Common myeloid progenitor, CD34-positive (primary cell): ENCODE measurements around the gene CORT.
A peak's percentile ranks its signal among the peaks of the same experiment; 100 is the strongest.
"Not testable (repeated sequence)": the region's sequence is repeated elsewhere in the genome, so short reads cannot be mapped to it uniquely, and the experiment has no call there.

ENCODE experiments used
- CTCF ChIA-PET: fragments of 350-600 bp; sonication (Branson Sonifier 250); formaldehyde crosslinking; loops from one replicate; lab custom pipeline; 2021; ENCODE audit warnings: antibody characterized with exemption; lab: Charles Lee
- POLR2A ChIA-PET: fragments of 350-600 bp; sonication (Branson Sonifier 250); formaldehyde crosslinking; loops from one replicate; lab custom pipeline; 2021; ENCODE audit warnings: antibody characterized with exemption; lab: Charles Lee
- DNase-seq, 3 donors: peaks; one replicate each; pipeline versions ENCODE4 v3.0.0 to v3.0.0-alpha.2; 2013
- H3K27ac ChIP-seq, 2 experiments: 1 replicate in 1 of 2; 2 replicates in 1 of 2; pipeline ENCODE4 v1.7.0; 2013; ENCODE audit warnings: inconsistent platforms in 2 of 2, low read length in 2 of 2, mild to moderate bottlenecking in 2 of 2, low read depth in 1 of 2, moderate library complexity in 1 of 2; ENCODE audit not compliant: severe bottlenecking in 2 of 2, insufficient read depth in 1 of 2, poor library complexity in 1 of 2
- H3K27me3 ChIP-seq, 5 experiments: replicated peaks in 2 of 5; 1 replicate in 3 of 5; 2 replicates in 2 of 5; pipeline versions ENCODE4 v1.6.1 to v1.7.0; 2013; ENCODE audit warnings: low read length in 4 of 5, mild to moderate bottlenecking in 2 of 5, moderate library complexity in 2 of 5, inconsistent platforms in 1 of 5; ENCODE audit not compliant: insufficient read depth in 5 of 5, control insufficient read depth in 4 of 5
- H3K36me3 ChIP-seq, 4 experiments: 1 replicate in 2 of 4; 2 replicates in 2 of 4; pipeline versions ENCODE4 v1.6.1 to v1.7.0; 2013; ENCODE audit warnings: low read length in 3 of 4, control low read depth in 1 of 4, mild to moderate bottlenecking in 1 of 4; ENCODE audit not compliant: control insufficient read depth in 4 of 4, insufficient read depth in 4 of 4
- H3K4me1 ChIP-seq, 4 experiments: 1 replicate in 3 of 4; 2 replicates in 1 of 4; pipeline versions ENCODE4 v1.6.1 to v1.7.1; 2013; ENCODE audit warnings: low read length in 3 of 4, mild to moderate bottlenecking in 3 of 4, control low read depth in 1 of 4, inconsistent platforms in 1 of 4, moderate library complexity in 1 of 4; ENCODE audit not compliant: control insufficient read depth in 4 of 4, insufficient read depth in 4 of 4; ENCODE audit errors: control extremely low read depth in 1 of 4
- H3K4me3 ChIP-seq, 7 experiments: 1 replicate in 4 of 7; 2 replicates in 3 of 7; pipeline versions ENCODE4 v1.5.1 to v1.7.0; 2013; ENCODE audit warnings: mild to moderate bottlenecking in 7 of 7, low read length in 6 of 7, moderate library complexity in 6 of 7, inconsistent platforms in 2 of 7, low read depth in 2 of 7, control low read depth in 1 of 7; ENCODE audit not compliant: insufficient read depth in 4 of 7, control insufficient read depth in 1 of 7; ENCODE audit errors: extremely low read depth in 1 of 7
- H3K9me3 ChIP-seq, 5 experiments: 1 replicate in 4 of 5; 2 replicates in 1 of 5; pipeline versions ENCODE4 v1.6.1 to v1.7.1; 2013; ENCODE audit warnings: low read length in 4 of 5, mild to moderate bottlenecking in 2 of 5, inconsistent platforms in 1 of 5, low read depth in 1 of 5, moderate library complexity in 1 of 5; ENCODE audit not compliant: control insufficient read depth in 4 of 5, insufficient read depth in 2 of 5; ENCODE audit errors: control extremely low read depth in 1 of 5
- WGBS: methylation state at CpG from one replicate; pipeline ENCODE4 v1.1.5; 2013; ENCODE audit not compliant: insufficient coverage; 5-methylcytosine and 5-hydroxymethylcytosine counted together

The CORT gene

GRCh38 chr1:10472220-10473144 lies 22.7 kb downstream of the CORT start, which contains the start of gene DFFA:
Gene DFFA (minus strand): TSS chr1:10472529. CDS start chr1:10472458, 71 bp downstream.
- peaks cover 6 to 15% (median 10%) of the 10 kb centered on the region in 4 experiments for H3K36me3 ChIP-seq
- no peaks in the 10 kb centered on the region for H3K9me3 ChIP-seq
- H3K27me3 ChIP-seq, result no peaks in the 10 kb centered on the region
- CTCF ChIA-PET, result interaction anchor here (0.7 kb wide), 1 partner anchor 41 kb away, joined by 3 read pairs; no protein-coding TSS in a partner anchor
- DNase-seq, result peak; percentile 96 to 98 (median 98)
- WGBS, result 0% methylated on average over 38 of the region's 59 CpGs
- peak within 1 kb of the TSS; percentile 53 to 82 (median 74) for H3K4me3 ChIP-seq
- peak within 1 kb of the TSS; percentile 23 to 74 for H3K27ac ChIP-seq
- peaks cover 8 to 42% (median 30%) of the 10 kb centered on the region in 4 experiments for H3K4me1 ChIP-seq
- POLR2A ChIA-PET, result no interaction called here

- POLR2A ChIA-PET, result no interaction called here
- CTCF ChIA-PET, result interaction anchor here (0.7 kb wide), 1 partner anchor 42 kb away, joined by 3 read pairs; no protein-coding TSS in a partner anchor
- H3K4me1 ChIP-seq, result peaks cover 8 to 38% (median 30%) of the 10 kb centered on the region in 4 experiments
- no peak for DNase-seq
- H3K27me3 ChIP-seq, result no peaks in the 10 kb centered on the region
- H3K36me3 ChIP-seq, result peaks cover 3 to 10% (median 7%) of the 10 kb centered on the region in 4 experiments
- H3K27ac ChIP-seq, result peak overlapping the region in 1 of 2 experiments; percentile 74
- H3K9me3 ChIP-seq, result no peaks in the 10 kb centered on the region
- H3K4me3 ChIP-seq, result peak overlapping the region in 4 of 7 experiments; percentile 53 to 82 (median 74)
- 89% methylated on average over 17 of the region's 23 CpGs for WGBS
Measured at GRCh38 chr1:10473145-10473765, 23.4 kb downstream of the CORT start.

- CTCF ChIA-PET, DNase-seq, H3K27me3 ChIP-seq, H3K9me3 ChIP-seq, POLR2A ChIA-PET, H3K36me3 ChIP-seq: not testable (repeated sequence)
- 95% methylated on average over 10 of the region's 10 CpGs for WGBS
- H3K4me3 ChIP-seq, result peak overlapping the region in 5 of 7 experiments; percentile 84 to 97 (median 90)
- H3K27ac ChIP-seq, result peak overlapping the region in 1 of 2 experiments; percentile 88
- H3K4me1 ChIP-seq, result peaks cover 8 to 38% (median 29%) of the 10 kb centered on the region in 4 experiments
Measured at GRCh38 chr1:10474309-10474612, 24.4 kb downstream of the CORT start.

- DNase-seq, result peak; percentile 83 to 92 (median 90)
- 18% methylated on average over 33 of the region's 50 CpGs for WGBS
- H3K4me3 ChIP-seq, result peak within 1 kb of the TSS; percentile 84 to 97 (median 90)
- H3K9me3 ChIP-seq, result no peaks in the 10 kb centered on the region
- H3K27me3 ChIP-seq, result no peaks in the 10 kb centered on the region
- H3K36me3 ChIP-seq, result peaks cover 0 to 7% (median 3%) of the 10 kb centered on the region in 4 experiments
- ChIA-PET CTCF (interaction anchor here (0.7 to 1.3 kb wide), 2 partner anchors 11 to 19 kb away, joined by 3 to 10 read pairs; no protein-coding TSS in a partner anchor), POLR2A (no interaction called here)
- peak within 1 kb of the TSS; percentile 26 to 88 for H3K27ac ChIP-seq
- peaks cover 8 to 38% (median 29%) of the 10 kb centered on the region in 4 experiments for H3K4me1 ChIP-seq
Measured at GRCh38 chr1:10474613-10475507, 25.0 kb downstream of the CORT start, which contains the start of gene PEX14. Gene PEX14 (plus strand): TSS chr1:10474950. CDS start chr1:10474967, 17 bp downstream.

- H3K9me3 ChIP-seq, result no peaks in the 10 kb centered on the region
- ChIA-PET POLR2A (interaction anchor here (0.5 kb wide), 2 partner anchors 34 to 408 kb away, joined by 3 to 5 read pairs; no protein-coding TSS in a partner anchor), CTCF (interaction anchor here (0.7 to 1.3 kb wide), 2 partner anchors 10 to 19 kb away, joined by 3 to 10 read pairs; no protein-coding TSS in a partner anchor)
- peak overlapping the region; percentile 84 to 97 (median 90) for H3K4me3 ChIP-seq
- H3K4me1 ChIP-seq, result peaks cover 8 to 38% (median 29%) of the 10 kb centered on the region in 4 experiments
- 3% methylated on average over 5 of the region's 13 CpGs for WGBS
- H3K27me3 ChIP-seq, result no peaks in the 10 kb centered on the region
- no peak for DNase-seq
- peaks cover 0 to 7% (median 3%) of the 10 kb centered on the region in 4 experiments for H3K36me3 ChIP-seq
- peak overlapping the region; percentile 26 to 88 for H3K27ac ChIP-seq
Measured at GRCh38 chr1:10475510-10475909, 25.7 kb downstream of the CORT start.

GRCh38 chr1:10479296-10479695 lies 29.5 kb downstream of the CORT start:
- ChIA-PET CTCF (interaction anchor here (2.5 kb wide), 1 partner anchor 14 kb away, joined by 12 read pairs; no protein-coding TSS in a partner anchor), POLR2A (no interaction called here)
- Histone ChIP-seq H3K27ac (no peak overlapping the region), H3K4me1 (peaks cover 3 to 20% (median 14%) of the 10 kb centered on the region in 4 experiments), H3K36me3 (peaks cover 0 to 7% (median 3%) of the 10 kb centered on the region in 4 experiments), H3K27me3 (no peaks in the 10 kb centered on the region), H3K9me3 (no peaks in the 10 kb centered on the region), H3K4me3 (no peak overlapping the region)
- 100% methylated on average over 3 of the region's 8 CpGs for WGBS
- DNase-seq, result no peak
